ENCODE data around the gene SDK2.

SDK2 gene

GRCh38 chr17:73437826-73438225 is 206.4 kb downstream of the SDK2 start:
- FAIRE-seq = no peak
- DNase-seq (ENCODE audit: insufficient read length, low spot score) = no peak
- TF ChIP-seq, protein P1, sequence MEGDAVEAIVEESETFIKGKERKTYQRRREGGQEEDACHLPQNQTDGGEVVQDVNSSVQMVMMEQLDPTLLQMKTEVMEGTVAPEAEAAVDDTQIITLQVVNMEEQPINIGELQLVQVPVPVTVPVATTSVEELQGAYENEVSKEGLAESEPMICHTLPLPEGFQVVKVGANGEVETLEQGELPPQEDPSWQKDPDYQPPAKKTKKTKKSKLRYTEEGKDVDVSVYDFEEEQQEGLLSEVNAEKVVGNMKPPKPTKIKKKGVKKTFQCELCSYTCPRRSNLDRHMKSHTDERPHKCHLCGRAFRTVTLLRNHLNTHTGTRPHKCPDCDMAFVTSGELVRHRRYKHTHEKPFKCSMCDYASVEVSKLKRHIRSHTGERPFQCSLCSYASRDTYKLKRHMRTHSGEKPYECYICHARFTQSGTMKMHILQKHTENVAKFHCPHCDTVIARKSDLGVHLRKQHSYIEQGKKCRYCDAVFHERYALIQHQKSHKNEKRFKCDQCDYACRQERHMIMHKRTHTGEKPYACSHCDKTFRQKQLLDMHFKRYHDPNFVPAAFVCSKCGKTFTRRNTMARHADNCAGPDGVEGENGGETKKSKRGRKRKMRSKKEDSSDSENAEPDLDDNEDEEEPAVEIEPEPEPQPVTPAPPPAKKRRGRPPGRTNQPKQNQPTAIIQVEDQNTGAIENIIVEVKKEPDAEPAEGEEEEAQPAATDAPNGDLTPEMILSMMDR (IDR thresholded peaks at IDR 0.05; ENCODE audit: insufficient read depth, missing control alignments) = no peak

DNA sequence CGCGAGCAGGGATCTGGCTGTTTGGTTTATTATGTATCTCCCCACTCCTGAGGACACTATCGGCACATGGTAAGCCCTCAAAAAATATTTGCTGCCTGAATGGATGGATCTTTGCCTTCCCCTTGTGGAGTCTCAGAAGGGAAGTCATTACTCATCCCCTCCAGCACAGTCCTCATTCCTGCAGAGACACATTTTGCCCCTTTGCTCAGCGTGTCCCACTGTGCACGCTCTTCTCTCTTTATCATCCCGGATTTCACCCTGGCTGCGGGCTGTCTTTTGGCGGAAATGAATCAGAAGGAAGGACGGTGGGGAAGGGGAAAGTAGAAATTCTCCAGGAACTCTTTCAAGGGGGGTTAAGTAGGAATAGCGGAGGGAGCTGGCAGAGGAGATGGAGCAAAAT is 207.3 kb downstream of the SDK2 start:
- no peak for DNase-seq (ENCODE audit: insufficient read length, low spot score)
- no peak for FAIRE-seq
- TF ChIP-seq, protein P1 (IDR thresholded peaks at IDR 0.05; ENCODE audit: insufficient read depth, missing control alignments) = no peak

GRCh38 chr17:73435412-73435811 is 208.8 kb downstream of the SDK2 start:
- FAIRE-seq = no peak
- TF ChIP-seq, protein P1 (IDR thresholded peaks at IDR 0.05; ENCODE audit: insufficient read depth, missing control alignments) = no peak
- no peak for DNase-seq (ENCODE audit: insufficient read length, low spot score)

GRCh38 chr17:73434154-73434553 is 210.1 kb downstream of the SDK2 start:
- no peak for DNase-seq (ENCODE audit: insufficient read length, low spot score)
- FAIRE-seq = no peak
- TF ChIP-seq, protein P1 (IDR thresholded peaks at IDR 0.05; ENCODE audit: insufficient read depth, missing control alignments) = no peak

GRCh38 chr17:73433501-73433900 is 210.7 kb downstream of the SDK2 start:
- FAIRE-seq (no peak), DNase-seq (ENCODE audit: insufficient read length, low spot score) (no peak)
- TF ChIP-seq, protein P1 (IDR thresholded peaks at IDR 0.05; ENCODE audit: insufficient read depth, missing control alignments) = no peak

GRCh38 chr17:73432624-73433190 is 211.5 kb downstream of the SDK2 start:
- TF ChIP-seq, protein P1 (IDR thresholded peaks at IDR 0.05; ENCODE audit: insufficient read depth, missing control alignments) = no peak
- no peak for FAIRE-seq

DNA sequence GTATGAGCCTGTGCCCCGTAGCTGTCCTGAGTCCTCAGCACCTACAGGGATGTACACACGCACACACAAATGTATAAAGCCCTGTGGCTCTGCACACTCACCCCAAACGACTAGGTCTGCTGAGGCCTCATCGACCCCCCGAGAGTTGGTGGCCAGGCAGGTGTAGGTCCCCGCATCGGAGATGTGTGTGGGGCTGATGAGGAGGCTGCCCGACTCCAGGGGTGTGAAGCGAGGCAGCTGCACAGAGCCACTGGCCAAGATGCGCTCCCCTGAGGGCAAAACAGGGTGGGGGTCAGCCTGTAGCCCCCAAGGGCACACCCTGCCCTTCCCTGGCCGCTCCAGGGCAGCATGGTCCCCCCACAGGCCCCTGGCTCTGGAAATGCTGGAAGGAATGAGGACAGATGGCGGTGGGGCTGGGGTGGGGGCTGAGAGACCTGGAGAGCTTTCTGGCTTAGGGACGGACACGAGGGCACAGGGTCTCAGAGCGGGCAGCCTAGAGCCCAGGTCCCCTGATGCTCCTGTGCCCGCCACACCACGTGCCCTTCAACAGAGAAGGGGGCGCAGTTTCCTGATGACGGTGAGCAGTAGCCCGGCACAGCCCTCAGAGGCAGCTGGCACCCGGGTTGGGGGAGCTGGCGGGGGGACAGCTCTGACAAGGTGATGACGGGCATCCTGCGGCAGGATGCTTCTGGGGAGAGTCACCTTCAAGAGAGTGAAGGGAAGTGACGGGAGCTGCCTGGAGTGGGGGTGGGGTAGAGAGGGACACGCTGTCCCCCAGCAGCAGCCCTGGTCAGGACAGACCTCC is 212.6 kb downstream of the SDK2 start:
- no peak for DNase-seq (ENCODE audit: insufficient read length, low spot score)
- FAIRE-seq = no peak
- TF ChIP-seq, protein P1 (IDR thresholded peaks at IDR 0.05; ENCODE audit: insufficient read depth, missing control alignments) = no peak

More at GRCh38 chr17:73432624-73433190, 211.5 kb downstream of the SDK2 start:
- no peak for DNase-seq (ENCODE audit: insufficient read length, low spot score)
